Measurements from ENCODE around the gene PER1. TPM values are rescaled to one million over a fixed set of nuclear protein-coding genes. Genes with fewer than 3 reads are reported as not detected.

PER1 gene
- total and polyA plus RNA-seq, 2 of the 8 experiments (the other 6 are each of a cell fraction or from before 2014, with no cell fraction given), result 9.6 to 38.0 TPM

- TF ChIP-seq CHD7 (IDR thresholded peaks at IDR 0.05; ENCODE audit: insufficient replicate concordance, low read length) (peak; percentile 52), FOSL1 (IDR thresholded peaks at IDR 0.05; ENCODE audit: insufficient read depth, low read depth, low read length) (no peak), BRCA1 (IDR thresholded peaks at IDR 0.05; ENCODE audit: low read depth, low read length) (no peak), RNF2 (IDR thresholded peaks at IDR 0.05; ENCODE audit: borderline replicate concordance, low read depth, low read length, missing control alignments, poor library complexity, severe bottlenecking) (no peak), SIN3A (conservative IDR thresholded peaks at IDR 0.05 in 1 of 2, IDR thresholded peaks at IDR 0.05 in 1 of 2; ENCODE audit: low read depth in 1 of 2, low read length in 2 of 2) (no peak), SIX5 (IDR thresholded peaks at IDR 0.05; ENCODE audit: low read depth, low read length) (no peak), RFX5 (IDR thresholded peaks at IDR 0.05; ENCODE audit: borderline replicate concordance, low read depth, low read length) (no peak), TAF1 (IDR thresholded peaks at IDR 0.05; ENCODE audit: low read depth, low read length) (0 out of 2 replicates have a peak, but pooled peaks have one; percentile 22), NRF1 (IDR thresholded peaks at IDR 0.05; ENCODE audit: low read depth, low read length) (no peak), ATF3 (IDR thresholded peaks at IDR 0.05; ENCODE audit: insufficient read depth, low read depth, low read length) (no peak), KDM4A (IDR thresholded peaks at IDR 0.05; ENCODE audit: low read depth, low read length, severe bottlenecking) (no peak)
Measured at GRCh38 chr17:8186446-8186786, 34.2 kb upstream of the PER1 start (continued).

Data from H1 (cell line).